ENCODE measurements around the gene GSN.

Gene GSN

DNA sequence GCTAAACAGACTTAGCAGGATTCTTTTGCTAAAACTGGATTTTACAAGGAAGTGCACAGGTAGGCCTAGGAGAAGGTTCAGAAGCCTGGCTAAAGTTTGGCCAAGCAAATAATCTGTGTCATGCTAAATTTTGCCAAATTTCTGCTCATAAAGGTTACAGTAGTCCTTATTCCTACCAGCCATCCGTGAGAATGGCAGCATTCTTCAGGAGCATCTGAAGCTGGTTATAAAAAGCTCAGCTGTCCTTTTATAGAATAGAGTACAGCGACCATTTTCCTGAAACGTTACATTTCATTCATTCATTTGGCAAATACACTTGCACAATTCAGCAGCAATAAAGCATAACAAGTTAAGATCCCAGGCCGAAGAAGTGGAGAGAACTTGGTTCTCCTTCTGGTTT is 6.9 kb downstream of the GSN start:
- FAIRE-seq: no peak

DNA sequence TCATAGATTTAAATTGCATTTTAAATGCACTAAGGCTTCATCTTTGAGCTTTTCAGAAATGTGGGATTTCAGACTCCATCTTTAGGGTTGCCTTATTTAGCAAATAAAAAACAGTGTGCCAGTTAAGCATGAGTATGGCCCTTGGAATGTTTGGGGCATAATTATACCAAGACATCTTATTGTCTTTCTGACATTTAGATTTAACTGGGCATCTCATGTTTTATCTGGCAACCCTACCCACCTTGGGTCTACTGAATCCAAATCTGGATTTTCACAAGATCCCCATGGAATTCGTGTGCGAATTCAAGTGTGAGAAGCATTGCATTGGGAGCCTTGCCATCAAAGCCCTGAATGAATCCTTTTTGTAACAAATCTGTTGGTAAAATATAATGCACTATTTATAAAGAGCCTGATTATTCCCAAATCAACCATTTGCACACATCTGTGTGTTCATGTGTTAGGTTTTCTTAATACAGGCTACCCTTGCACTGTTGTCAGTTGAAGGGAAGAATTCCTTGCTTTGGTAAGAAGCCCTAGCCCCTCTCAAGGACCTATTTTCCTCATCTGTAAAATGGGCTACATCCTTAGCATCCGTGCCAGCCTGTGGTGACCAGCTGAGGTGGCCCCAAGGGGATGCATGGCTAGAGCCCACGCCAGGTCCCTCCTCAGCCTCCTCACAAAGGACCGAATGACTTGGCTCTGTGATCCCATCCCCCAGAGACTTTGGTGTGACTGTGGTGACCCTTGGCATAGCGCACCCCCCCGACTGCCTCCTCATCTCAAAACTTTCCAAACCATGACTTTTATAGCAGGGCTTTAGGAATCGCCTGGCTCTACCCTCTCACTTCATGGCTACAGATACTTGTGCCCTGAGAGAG is 8.1 kb downstream of the GSN start:
- no peak for FAIRE-seq

DNA sequence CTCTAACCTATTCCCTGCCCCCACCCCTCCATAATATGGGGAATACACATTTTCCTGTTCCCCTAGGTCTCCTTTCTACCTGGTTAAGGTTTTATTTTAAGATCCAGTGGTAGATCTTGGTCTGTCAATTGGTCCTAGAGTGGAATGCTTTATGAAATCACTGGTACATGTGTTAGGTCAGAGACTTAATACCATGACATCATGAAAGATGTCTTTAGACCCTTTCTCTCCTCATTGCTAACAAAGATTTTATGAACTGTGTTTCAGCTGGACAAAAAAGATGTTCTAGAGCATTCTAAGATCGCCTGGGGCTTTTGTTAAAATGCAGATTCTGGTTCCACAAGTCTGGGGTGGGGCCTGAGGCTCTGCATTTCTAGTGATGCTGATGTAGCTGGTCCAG is 9.1 kb downstream of the GSN start:
- no peak for FAIRE-seq

- no peak for FAIRE-seq
These were observed 9.7 kb downstream of the GSN start for GRCh38 chr9:121277518-121278295.

- FAIRE-seq: peak; percentile 49
These were observed 10.7 kb downstream of the GSN start for GRCh38 chr9:121278477-121279261.

GRCh38 chr9:121279776-121280388 is 11.9 kb downstream of the GSN start:
- FAIRE-seq: no peak

DNA sequence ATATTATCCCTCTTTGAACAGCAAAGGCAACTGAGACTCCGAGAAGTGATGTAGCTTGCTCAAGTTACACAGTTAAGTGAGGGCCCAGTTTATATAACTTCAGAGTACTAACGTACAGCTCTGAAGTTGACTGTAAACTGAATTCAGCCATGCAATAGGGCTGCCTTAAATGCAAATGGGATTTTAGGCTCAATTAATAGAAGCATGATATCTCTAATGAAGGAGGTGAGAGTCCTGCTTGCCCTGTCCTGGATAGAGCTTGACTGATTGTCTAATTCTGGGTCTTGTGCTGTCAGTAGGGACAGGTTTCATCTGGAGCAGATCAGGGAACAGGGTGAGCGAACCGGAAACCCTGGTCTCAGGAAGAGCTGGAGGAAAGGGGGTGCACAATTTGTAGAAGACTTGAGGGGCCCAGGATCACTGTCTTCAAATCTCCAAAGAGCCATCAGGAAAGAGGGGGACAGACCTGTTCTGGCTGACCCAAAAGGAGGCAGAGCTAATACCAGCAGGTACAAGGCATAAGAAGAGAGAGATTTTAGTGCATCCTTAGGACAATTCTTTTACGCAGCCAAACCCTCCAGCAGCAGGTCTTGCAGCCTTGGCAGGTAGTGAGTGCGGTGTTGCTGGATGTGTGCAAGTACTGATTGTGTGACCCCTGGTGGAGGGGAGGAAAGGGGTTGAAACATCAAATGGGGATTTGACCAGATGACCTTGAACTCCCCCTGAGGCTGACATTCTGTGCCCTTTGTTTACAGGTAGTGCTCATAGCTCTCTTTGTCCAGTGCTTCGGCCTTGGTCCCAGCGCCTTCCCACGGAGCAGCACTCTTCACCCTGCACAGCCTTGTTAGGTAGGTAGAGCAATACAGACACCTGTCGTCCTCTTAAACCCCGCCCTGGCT is 13.0 kb downstream of the GSN start:
- no peak for FAIRE-seq

GRCh38 chr9:121281614-121282276 is 13.8 kb downstream of the GSN start:
- FAIRE-seq: no peak

- FAIRE-seq: no peak
These were observed 14.5 kb downstream of the GSN start for GRCh38 chr9:121282277-121283079.

DNA sequence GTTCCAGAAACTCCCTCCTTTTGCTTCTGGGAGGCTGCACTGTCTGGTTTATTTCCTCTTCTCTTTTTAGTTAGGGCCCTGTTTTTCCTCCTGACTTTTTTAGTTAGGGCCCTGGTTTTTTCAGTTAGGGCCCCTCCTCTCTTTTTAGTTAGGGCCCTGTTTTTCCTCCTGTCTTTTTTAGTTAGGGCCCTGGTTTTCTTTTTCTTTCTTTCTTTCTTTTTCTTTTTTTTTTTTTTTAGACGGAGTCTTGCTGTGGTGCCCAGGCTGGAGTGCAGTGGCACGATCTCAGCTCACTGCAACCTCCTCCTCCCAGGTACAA is 15.1 kb downstream of the GSN start:
- FAIRE-seq: no peak

DNA sequence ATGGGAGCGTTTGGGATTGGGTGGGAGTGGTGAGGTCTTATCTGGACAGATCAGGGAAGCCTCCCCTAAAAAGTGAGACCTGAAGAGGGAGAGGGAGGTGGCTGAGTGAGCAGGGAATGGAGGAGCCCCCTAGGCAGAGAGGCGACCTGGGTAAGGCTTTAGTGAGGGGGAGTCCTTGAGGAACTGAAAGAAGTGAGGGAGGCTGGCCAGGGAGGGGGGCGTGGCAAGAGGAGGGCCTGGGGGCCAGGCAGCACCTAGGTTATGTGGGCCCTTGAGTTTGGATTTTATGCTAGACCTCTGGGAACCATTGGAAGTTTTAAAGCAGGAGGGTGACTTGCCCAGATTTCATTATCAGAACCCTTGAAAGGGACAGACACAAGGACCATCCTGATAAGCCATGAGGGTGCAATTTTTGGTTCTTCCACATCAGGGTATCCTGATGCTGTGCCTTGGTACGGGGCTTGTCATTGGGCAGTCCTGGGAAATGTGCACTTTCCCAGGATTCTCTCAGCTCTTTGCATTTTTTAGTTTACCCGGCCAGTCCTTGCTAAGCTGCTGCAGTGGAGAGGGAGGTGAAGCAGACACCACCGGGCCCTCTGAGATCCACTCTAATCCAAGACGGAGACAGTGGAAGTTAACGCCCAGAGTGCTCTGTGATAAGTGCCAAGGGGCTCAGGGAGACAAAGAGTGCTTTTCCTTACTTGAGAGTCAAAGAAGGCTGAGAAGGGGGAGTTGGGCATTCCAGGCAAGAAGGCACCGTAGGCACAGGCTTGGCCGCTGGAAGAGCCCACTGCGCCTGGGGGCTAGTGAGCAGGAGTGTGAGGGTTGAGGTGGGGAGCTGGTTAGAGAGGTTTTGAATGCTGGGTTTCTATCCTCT is 16.1 kb downstream of the GSN start:
- FAIRE-seq: no peak

DNA sequence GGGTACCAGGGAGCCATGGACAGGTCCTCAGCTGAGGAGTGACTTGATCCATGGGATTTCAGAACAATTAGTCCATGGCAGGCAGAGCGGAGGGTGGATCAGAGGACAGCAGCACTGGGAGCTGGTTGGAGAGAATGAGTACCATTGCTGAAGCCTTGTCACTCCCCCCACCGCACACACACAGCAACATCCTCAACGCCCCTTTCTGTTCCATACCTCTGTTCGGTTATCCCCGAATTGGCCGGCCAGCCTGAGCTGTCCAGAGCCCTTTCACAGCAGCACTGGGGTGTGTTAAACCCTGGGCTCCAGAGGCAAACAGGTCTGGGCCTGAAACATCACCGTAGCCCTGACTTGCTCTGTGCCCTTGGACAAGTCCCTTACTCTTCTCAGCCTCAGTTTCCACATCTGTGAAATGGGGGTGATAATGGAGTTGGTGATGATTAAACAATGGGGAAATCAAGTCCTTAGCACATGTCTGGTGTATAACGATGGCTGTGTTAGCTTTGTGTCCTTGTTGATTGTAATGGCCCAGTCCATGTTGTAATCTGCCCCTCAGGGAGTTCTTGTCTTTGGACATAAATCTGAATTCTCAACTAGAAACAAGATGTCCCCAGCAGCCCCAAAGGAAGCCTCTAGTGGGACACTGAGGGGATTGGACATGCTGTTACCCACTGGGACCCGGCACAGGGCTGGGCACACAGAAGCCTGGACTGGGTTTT is 16.9 kb downstream of the GSN start:
- no peak for FAIRE-seq

DNA sequence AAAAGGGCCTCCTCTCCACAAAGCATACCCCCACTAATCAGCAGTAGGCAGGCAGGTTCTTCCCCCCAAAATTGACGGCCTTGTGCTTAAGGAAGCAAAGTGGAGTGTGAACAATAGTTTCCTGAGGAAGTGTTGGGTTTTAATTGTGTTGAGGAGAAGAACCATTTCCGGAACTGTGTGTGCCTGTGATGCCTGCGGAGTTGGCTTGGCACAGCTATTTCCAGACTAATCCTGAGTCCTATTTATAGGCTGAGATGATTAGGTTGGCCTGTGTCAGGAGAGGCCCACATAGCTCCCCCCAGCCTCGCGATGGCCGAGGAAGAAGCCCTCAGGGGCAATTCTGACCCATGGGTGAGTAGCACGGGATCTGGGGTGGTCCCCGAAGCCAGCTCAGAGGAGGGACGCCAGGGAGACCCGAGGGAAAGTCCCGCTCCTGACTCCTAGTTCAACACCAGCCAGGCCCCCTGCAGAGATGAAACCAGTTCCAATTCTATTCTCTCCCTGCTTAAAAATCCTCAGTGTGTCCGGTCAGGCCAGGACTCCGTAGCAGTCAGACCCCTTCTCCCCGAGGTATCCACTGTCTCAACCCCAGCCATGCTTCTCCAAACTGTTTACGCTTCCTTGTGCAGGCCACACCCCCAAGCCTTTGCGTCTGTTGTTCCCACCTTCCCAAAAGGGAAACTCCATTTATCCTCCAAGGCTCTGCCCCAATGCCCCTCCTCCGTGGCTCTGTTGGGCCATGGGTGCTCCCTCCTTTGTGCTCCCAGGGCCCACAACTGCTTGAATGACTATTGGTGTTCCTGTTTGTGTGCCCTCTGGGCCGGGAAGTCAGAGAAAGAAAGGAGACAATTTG is 18.1 kb downstream of the GSN start:
- no peak for FAIRE-seq

GRCh38 chr9:121286688-121286972 is 18.7 kb downstream of the GSN start:
- FAIRE-seq: no peak

GRCh38 chr9:121286973-121287741 is 19.2 kb downstream of the GSN start:
- FAIRE-seq: peak; percentile 82

DNA sequence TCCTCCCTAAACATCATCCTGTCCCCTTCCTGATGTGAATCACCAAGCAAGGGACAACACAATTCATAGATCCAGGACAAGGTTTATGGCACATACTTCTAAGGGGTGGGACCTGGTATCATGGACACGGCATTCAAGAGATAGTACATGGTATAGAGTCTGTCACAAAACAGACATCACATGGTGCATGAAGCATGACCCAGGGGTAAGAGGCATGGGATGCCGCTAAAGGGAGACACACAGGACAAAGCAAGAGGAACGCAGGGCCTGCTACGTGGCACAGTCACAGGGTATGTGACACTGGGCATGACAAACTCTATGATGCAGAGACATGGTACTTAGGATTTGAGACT is 20.7 kb downstream of the GSN start:
- FAIRE-seq: no peak

- no peak for FAIRE-seq
These were observed 21.2 kb downstream of the GSN start for GRCh38 chr9:121289026-121289771.

All from TTC549 (cell line).